GM13976 (cell line): ENCODE data around the gene UBE2QL1.

Source experiments
- DNase-seq: peaks from one replicate; pipeline ENCODE4 v3.0.0; 2012; ENCODE audit warnings: low spot score
- CTCF ChIP-seq: IDR thresholded peaks from 2 replicates; pipeline ENCODE4 v1.5.1; 2012; ENCODE audit warnings: borderline replicate concordance, mild to moderate bottlenecking; ENCODE audit not compliant: insufficient read depth; ENCODE audit errors: extremely low read depth, missing control alignments, control extremely low read depth
- in situ Hi-C: fragments of 300-500 bp; cut with MboI; formaldehyde crosslinking; loops from one replicate; pipeline ENCODE4 v1.12.0; 2022; ENCODE audit warnings: low sequenced_read_pairs, mixed read lengths, inconsistent platforms; ENCODE audit not compliant: unreplicated experiment

Gene UBE2QL1

GRCh38 chr5:6488021-6488420 is 39.4 kb downstream of the UBE2QL1 start:
- in situ Hi-C loops, result no loop called here
- no peak for DNase-seq
- TF ChIP-seq CTCF, result no peak

- no peak for DNase-seq
- no peak for TF ChIP-seq CTCF
- in situ Hi-C loops, result no loop called here
These were observed 41.1 kb downstream of the UBE2QL1 start for GRCh38 chr5:6489643-6490185.

GRCh38 chr5:6490246-6490645 is 41.6 kb downstream of the UBE2QL1 start:
- DNase-seq, result no peak
- in situ Hi-C loops, result no loop called here
- TF ChIP-seq CTCF, result no peak

- no peak for DNase-seq
- TF ChIP-seq CTCF, result no peak
- in situ Hi-C loops, result no loop called here
These were observed 42.0 kb downstream of the UBE2QL1 start for GRCh38 chr5:6490693-6491092.

- DNase-seq, result no peak
- in situ Hi-C loops, result no loop called here
- TF ChIP-seq CTCF, result no peak
These were observed 42.7 kb downstream of the UBE2QL1 start for GRCh38 chr5:6491196-6491918.

- TF ChIP-seq CTCF, result no peak
- in situ Hi-C loops, result no loop called here
- DNase-seq, result no peak
These were observed 43.2 kb downstream of the UBE2QL1 start for GRCh38 chr5:6491919-6492290.
